Measurements from ENCODE around the gene AMBRA1.

Gene AMBRA1

GRCh38 chr11:46599340-46600193 is 5.7 kb upstream of the AMBRA1 start:
- no peak overlapping the region for H3K27ac ChIP-seq
- TF ChIP-seq CTCF (conservative IDR thresholded peaks at IDR 0.05), result no peak

GRCh38 chr11:46597609-46598219 is 3.9 kb upstream of the AMBRA1 start:
- H3K27ac ChIP-seq, result no peak overlapping the region
- TF ChIP-seq CTCF (conservative IDR thresholded peaks at IDR 0.05), result no peak

GRCh38 chr11:46597155-46597554 is 3.3 kb upstream of the AMBRA1 start:
- no peak overlapping the region for H3K27ac ChIP-seq
- TF ChIP-seq CTCF (conservative IDR thresholded peaks at IDR 0.05), result no peak

GRCh38 chr11:46594785-46595184 is 962 bp upstream of the AMBRA1 start:
- peak overlapping the region; percentile 75 for H3K27ac ChIP-seq
- TF ChIP-seq CTCF (conservative IDR thresholded peaks at IDR 0.05), result no peak

- peak overlapping the region; percentile 75 for H3K27ac ChIP-seq
- TF ChIP-seq CTCF (conservative IDR thresholded peaks at IDR 0.05), result no peak
Measured at GRCh38 chr11:46594374-46594700, 514 bp upstream of the AMBRA1 start.

- H3K27ac ChIP-seq, result peak overlapping the region; percentile 48
- TF ChIP-seq CTCF (conservative IDR thresholded peaks at IDR 0.05), result no peak
Measured at GRCh38 chr11:46590740-46591605, 2.9 kb downstream of the AMBRA1 start.

GRCh38 chr11:46588915-46589314 is 4.9 kb downstream of the AMBRA1 start:
- TF ChIP-seq CTCF (conservative IDR thresholded peaks at IDR 0.05), result no peak
- H3K27ac ChIP-seq, result peak overlapping the region; percentile 48

All from VCaP (cell line).